Body of pancreas (tissue), 4 donors: ENCODE results near the gene TAC3. TPM values are rescaled to one million over a fixed set of nuclear protein-coding genes. Genes with fewer than 3 reads are reported as not detected.

ENCODE experiments used
- ATAC-seq: fragments of 150-250 bp; one replicate; pipeline ENCODE4 v1.9.1; 2016
- DNase-seq, 4 donors: peaks; one replicate each; pipeline ENCODE4 v3.0.0-alpha.2; 2019
- H3K27ac ChIP-seq, 4 donors: fragments of 200-600 bp; sonication (generic); 1 replicate in 3 of 4; 2 replicates in 1 of 4; pipeline versions ENCODE4 v1.5.1 to v1.6.1; 2016 to 2019; ENCODE audit warnings: mild to moderate bottlenecking in 1 of 4, mixed read lengths in 1 of 4, moderate library complexity in 1 of 4
- H3K27me3 ChIP-seq, 2 donors: fragments of 200-600 bp; sonication (generic); one replicate each; pipeline ENCODE4 v1.6.0; 2016; ENCODE audit warnings: mild to moderate bottlenecking in 1 of 2
- H3K36me3 ChIP-seq, 2 donors: fragments of 200-600 bp; sonication (generic); replicated peaks in 1 of 2; 2 replicates each; pipeline ENCODE4 v1.5.1; 2016; ENCODE audit warnings: low read depth in 2 of 2; ENCODE audit not compliant: insufficient read depth in 1 of 2
- H3K4me1 ChIP-seq: fragments of 200-600 bp; sonication (generic); one replicate; pipeline ENCODE4 v1.6.0; 2016
- H3K4me3 ChIP-seq, 2 donors: fragments of 200-600 bp; sonication (generic); 1 replicate in 1 of 2; 2 replicates in 1 of 2; pipeline ENCODE4 v1.5.1; 2016 to 2019
- H3K9me3 ChIP-seq, 3 donors: fragments of 200-600 bp; sonication (generic); 1 replicate in 2 of 3; 2 replicates in 1 of 3; pipeline ENCODE4 v1.5.1; 2016
- CTCF ChIP-seq, 7 experiments: fragments of 450-650 bp in 4 of 7; fragments of 200-600 bp in 3 of 7; sonication (generic) in 3 of 7; IDR thresholded peaks; one replicate each; pipeline ENCODE4 v1.5.1; 2016 to 2019; ENCODE audit warnings: antibody characterized with exemption in 7 of 7
- POLR2A ChIP-seq, 3 donors: fragments of 450-650 bp; IDR thresholded peaks; one replicate each; pipeline ENCODE4 v1.6.1; 2016; ENCODE audit warnings: antibody characterized with exemption in 3 of 3, mild to moderate bottlenecking in 2 of 3
- WGBS, 2 donors: methylation state at CpG; one replicate each; pipeline ENCODE4 v1.1.5; 2017; 5-methylcytosine and 5-hydroxymethylcytosine counted together
- intact Hi-C: fragments of 100-400 bp; cut with DNase I; formaldehyde crosslinking; loops from one replicate; pipeline ENCODE4 v1.15.1; 2023
- total RNA-seq, 2 donors: library from RNA; depleted of rRNA; stranded (reverse); fragments of >200 nt; gene quantifications; one replicate each; pipeline ENCODE4 v1.1.0, GENCODE V29; 2016

TAC3 gene
- total RNA-seq, 2 donors from 2014 or later: not detected

GRCh38 chr12:57001448-57001906 is 14.9 kb downstream of the TAC3 start:
- H3K4me1 ChIP-seq: peaks cover 19% of the 10 kb centered on the region
- H3K36me3 ChIP-seq: peaks cover 0 to 9% of the 10 kb centered on the region in 2 donors
- 31 to 35% methylated on average over 12 to 13 of the region's 13 CpGs for WGBS, 2 donors
- intact Hi-C loops: no loop called here
- H3K9me3 ChIP-seq: no peaks in the 10 kb centered on the region
- peak; percentile 51 to 57 (median 56) for DNase-seq
- H3K27ac ChIP-seq: no peak overlapping the region
- no peak for TF ChIP-seq POLR2A (IDR thresholded peaks at IDR 0.05)
- peak in 6 of 7 experiments; percentile 30 to 59 (median 46) for TF ChIP-seq CTCF (IDR thresholded peaks at IDR 0.05)
- ATAC-seq: peak; percentile 23
- H3K4me3 ChIP-seq: no peak overlapping the region
- H3K27me3 ChIP-seq: no peaks in the 10 kb centered on the region

- TF ChIP-seq CTCF (IDR thresholded peaks at IDR 0.05) (no peak), POLR2A (IDR thresholded peaks at IDR 0.05) (no peak)
- Histone ChIP-seq H3K9me3 (no peaks in the 10 kb centered on the region), H3K27ac (no peak overlapping the region), H3K4me3 (no peak overlapping the region), H3K27me3 (no peaks in the 10 kb centered on the region), H3K4me1 (peaks cover 15% of the 10 kb centered on the region), H3K36me3 (peaks cover 0 to 9% of the 10 kb centered on the region in 2 donors)
- DNase-seq (no peak), ATAC-seq (no peak)
- 39 to 53% methylated on average over 1 of the region's 1 CpG for WGBS, 2 donors
- intact Hi-C loops: no loop called here
Measured at GRCh38 chr12:57000393-57000792, 15.9 kb downstream of the TAC3 start.

GRCh38 chr12:56999456-56999855 is 16.9 kb downstream of the TAC3 start:
- Histone ChIP-seq H3K27me3 (no peaks in the 10 kb centered on the region), H3K4me3 (no peak overlapping the region), H3K27ac (no peak overlapping the region), H3K36me3 (peaks cover 0 to 9% of the 10 kb centered on the region in 2 donors), H3K9me3 (no peaks in the 10 kb centered on the region), H3K4me1 (peaks cover 11% of the 10 kb centered on the region)
- no peak for ATAC-seq
- intact Hi-C loops: no loop called here
- no peak for DNase-seq
- WGBS, 2 donors: 84 to 89% methylated on average over 4 of the region's 4 CpGs
- TF ChIP-seq POLR2A (IDR thresholded peaks at IDR 0.05) (no peak), CTCF (IDR thresholded peaks at IDR 0.05) (no peak)

GRCh38 chr12:56998981-56999380 is 17.3 kb downstream of the TAC3 start:
- 58 to 76% methylated on average over 4 of the region's 4 CpGs for WGBS, 2 donors
- no peak overlapping the region for H3K27ac ChIP-seq
- no peaks in the 10 kb centered on the region for H3K27me3 ChIP-seq
- H3K4me3 ChIP-seq: no peak overlapping the region
- ATAC-seq: no peak
- DNase-seq: no peak
- H3K4me1 ChIP-seq: peaks cover 11% of the 10 kb centered on the region
- H3K36me3 ChIP-seq: peaks cover 0 to 9% of the 10 kb centered on the region in 2 donors
- TF ChIP-seq CTCF (IDR thresholded peaks at IDR 0.05) (no peak), POLR2A (IDR thresholded peaks at IDR 0.05) (no peak)
- intact Hi-C loops: no loop called here
- no peaks in the 10 kb centered on the region for H3K9me3 ChIP-seq

GRCh38 chr12:56998316-56998715 is 18.0 kb downstream of the TAC3 start:
- Histone ChIP-seq H3K27me3 (no peaks in the 10 kb centered on the region), H3K4me3 (no peak overlapping the region), H3K9me3 (no peaks in the 10 kb centered on the region), H3K27ac (no peak overlapping the region), H3K4me1 (peaks cover 11% of the 10 kb centered on the region), H3K36me3 (peaks cover 0 to 9% of the 10 kb centered on the region in 2 donors)
- DNase-seq (no peak), ATAC-seq (no peak)
- TF ChIP-seq CTCF (IDR thresholded peaks at IDR 0.05) (no peak), POLR2A (IDR thresholded peaks at IDR 0.05) (no peak)
- 96 to 97% methylated on average over 6 of the region's 6 CpGs for WGBS, 2 donors
- intact Hi-C loops: no loop called here
